G401 (cell line): ENCODE measurements around the gene IRAK2. TPM values are rescaled to one million over a fixed set of nuclear protein-coding genes. Genes with fewer than 3 reads are reported as not detected.

ENCODE experiments used
- DNase-seq: peaks from one replicate; pipeline ENCODE4 v3.0.0-alpha.2; 2015; ENCODE audit warnings: low spot score
- in situ Hi-C: cut with HindIII; loops from 2 replicates; pipeline ENCODE4 v1.10.0; 2016; ENCODE audit warnings: low sequenced_read_pairs, mixed read lengths
- total RNA-seq: library from RNA; depleted of rRNA; stranded (reverse); fragments of >200 nt; shearing (Covaris generic); gene quantifications from 2 replicates; pipeline ENCODE4 v1.2.3, GENCODE V29; 2014

IRAK2 gene
- total RNA-seq, 1 experiment from 2014 or later = 2.5 TPM

GRCh38 chr3:10185804-10186762 is 21.4 kb downstream of the IRAK2 start:
- no peak for DNase-seq
- in situ Hi-C loops = no loop called here

- DNase-seq = no peak
- in situ Hi-C loops = no loop called here
Observed at GRCh38 chr3:10187290-10187876, 22.7 kb downstream of the IRAK2 start.

GRCh38 chr3:10187944-10188343 is 23.2 kb downstream of the IRAK2 start:
- in situ Hi-C loops = no loop called here
- DNase-seq = no peak

GRCh38 chr3:10188804-10189556 is 24.3 kb downstream of the IRAK2 start:
- in situ Hi-C loops = no loop called here
- no peak for DNase-seq

- in situ Hi-C loops = no loop called here
Observed at GRCh38 chr3:10189557-10190354, 25.0 kb downstream of the IRAK2 start.

GRCh38 chr3:10192953-10193691 is 28.4 kb downstream of the IRAK2 start:
- in situ Hi-C loops = no loop called here
- DNase-seq = peak; percentile 39

More at GRCh38 chr3:10189557-10190354, 25.0 kb downstream of the IRAK2 start:
- DNase-seq = peak; percentile 9

- in situ Hi-C loops = no loop called here
- DNase-seq = no peak
Observed at GRCh38 chr3:10193692-10194327, 29.1 kb downstream of the IRAK2 start.

- in situ Hi-C loops = no loop called here
- DNase-seq = peak; percentile 94
Observed at GRCh38 chr3:10194328-10195071, 29.8 kb downstream of the IRAK2 start.

GRCh38 chr3:10195366-10196089 is 30.8 kb downstream of the IRAK2 start:
- peak; percentile 20 for DNase-seq
- in situ Hi-C loops = no loop called here

GRCh38 chr3:10196389-10197052 is 31.8 kb downstream of the IRAK2 start:
- in situ Hi-C loops = no loop called here
- DNase-seq = no peak

- in situ Hi-C loops = no loop called here
- no peak for DNase-seq
Observed at GRCh38 chr3:10198226-10198625, 33.5 kb downstream of the IRAK2 start.

GRCh38 chr3:10198761-10199649 is 34.3 kb downstream of the IRAK2 start:
- DNase-seq = no peak
- in situ Hi-C loops = no loop called here

- in situ Hi-C loops = no loop called here
- DNase-seq = no peak
Observed at GRCh38 chr3:10204921-10205320, 40.2 kb downstream of the IRAK2 start.

- in situ Hi-C loops = no loop called here
- no peak for DNase-seq
Observed at GRCh38 chr3:10205451-10206165, 40.9 kb downstream of the IRAK2 start.

- DNase-seq = no peak
- in situ Hi-C loops = no loop called here
Observed at GRCh38 chr3:10206166-10206511, 41.4 kb downstream of the IRAK2 start.
